Measurements from ENCODE around the gene TAPBP. TPM values are rescaled to one million over a fixed set of nuclear protein-coding genes. Genes with fewer than 3 reads are reported as not detected.
"Not testable (repeated sequence)": the region's sequence is repeated elsewhere in the genome, so short reads cannot be mapped to it uniquely, and the experiment has no call there.

Gene TAPBP
- total RNA-seq, 4 donors from 2014 or later = 71.2 to 91.8 (median 89.7) TPM

DNA sequence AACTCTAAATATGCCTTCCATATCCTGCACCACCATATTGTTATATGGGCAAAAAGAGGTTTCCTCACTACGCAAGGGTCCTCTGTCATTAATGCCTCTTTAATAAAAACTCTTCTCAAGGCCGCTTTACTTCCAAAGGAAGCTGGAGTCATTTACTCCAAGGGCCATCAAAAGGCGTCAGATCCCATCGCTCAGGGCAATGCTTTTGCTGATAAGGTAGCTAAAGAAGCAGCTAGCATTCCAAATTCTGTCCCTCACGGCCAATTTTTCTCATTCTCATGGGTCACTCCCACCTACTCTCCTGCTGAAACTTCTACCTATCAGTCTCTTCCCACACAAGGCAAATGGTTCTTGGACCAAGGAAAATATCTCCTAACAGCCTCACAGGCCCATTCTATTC lies 33.9 kb upstream of the TAPBP start:
- no peak for DNase-seq (ENCODE audit: low spot score in 2 of 2)
- Histone ChIP-seq H3K36me3 (no peaks in the 10 kb centered on the region), H3K27me3 (no peaks in the 10 kb centered on the region), H3K4me1 (peaks cover 0 to 13% (median 7%) of the 10 kb centered on the region in 4 donors), H3K9me3 (no peaks in the 10 kb centered on the region), H3K4me3 (no peak overlapping the region), H3K27ac (no peak overlapping the region)
- 86 to 87% methylated on average over 5 of the region's 5 CpGs for WGBS, 2 donors
- no peak for TF ChIP-seq POLR2A (IDR thresholded peaks at IDR 0.05)
- TF ChIP-seq, protein P1, sequence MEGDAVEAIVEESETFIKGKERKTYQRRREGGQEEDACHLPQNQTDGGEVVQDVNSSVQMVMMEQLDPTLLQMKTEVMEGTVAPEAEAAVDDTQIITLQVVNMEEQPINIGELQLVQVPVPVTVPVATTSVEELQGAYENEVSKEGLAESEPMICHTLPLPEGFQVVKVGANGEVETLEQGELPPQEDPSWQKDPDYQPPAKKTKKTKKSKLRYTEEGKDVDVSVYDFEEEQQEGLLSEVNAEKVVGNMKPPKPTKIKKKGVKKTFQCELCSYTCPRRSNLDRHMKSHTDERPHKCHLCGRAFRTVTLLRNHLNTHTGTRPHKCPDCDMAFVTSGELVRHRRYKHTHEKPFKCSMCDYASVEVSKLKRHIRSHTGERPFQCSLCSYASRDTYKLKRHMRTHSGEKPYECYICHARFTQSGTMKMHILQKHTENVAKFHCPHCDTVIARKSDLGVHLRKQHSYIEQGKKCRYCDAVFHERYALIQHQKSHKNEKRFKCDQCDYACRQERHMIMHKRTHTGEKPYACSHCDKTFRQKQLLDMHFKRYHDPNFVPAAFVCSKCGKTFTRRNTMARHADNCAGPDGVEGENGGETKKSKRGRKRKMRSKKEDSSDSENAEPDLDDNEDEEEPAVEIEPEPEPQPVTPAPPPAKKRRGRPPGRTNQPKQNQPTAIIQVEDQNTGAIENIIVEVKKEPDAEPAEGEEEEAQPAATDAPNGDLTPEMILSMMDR (IDR thresholded peaks at IDR 0.05) = no peak
- no peak for TF ChIP-seq EP300 (IDR thresholded peaks at IDR 0.05)

- H3K27me3 ChIP-seq; DNase-seq (ENCODE audit: low spot score in 2 of 2); H3K36me3 ChIP-seq; H3K9me3 ChIP-seq; H3K27ac ChIP-seq; H3K4me3 ChIP-seq: not testable (repeated sequence)
- peaks cover 0 to 13% (median 7%) of the 10 kb centered on the region in 4 donors for H3K4me1 ChIP-seq
- 83 to 86% methylated on average over 5 of the region's 5 CpGs for WGBS, 2 donors
These were observed 33.1 kb upstream of the TAPBP start for GRCh38 chr6:33346972-33347371.

- TF ChIP-seq EP300 (IDR thresholded peaks at IDR 0.05) (peak in 1 of 2 donors; percentile 20), POLR2A (IDR thresholded peaks at IDR 0.05) (no peak)
- TF ChIP-seq, protein P1 (IDR thresholded peaks at IDR 0.05) = peak; percentile 53 to 76 (median 68)
- H3K27me3 ChIP-seq = no peaks in the 10 kb centered on the region
- peak overlapping the region in 1 of 4 donors; percentile 9 for H3K4me3 ChIP-seq
- no peaks in the 10 kb centered on the region for H3K36me3 ChIP-seq
- WGBS, 2 donors = 16% methylated on average over 22 of the region's 22 CpGs
- DNase-seq (ENCODE audit: low spot score in 2 of 2) = peak; percentile 33 to 65
- peaks cover 0 to 13% (median 7%) of the 10 kb centered on the region in 4 donors for H3K4me1 ChIP-seq
- peak overlapping the region in 3 of 4 donors; percentile 50 for H3K27ac ChIP-seq
- H3K9me3 ChIP-seq = no peaks in the 10 kb centered on the region
These were observed 31.1 kb upstream of the TAPBP start for GRCh38 chr6:33344701-33345697.

GRCh38 chr6:33343953-33344611 lies 30.2 kb upstream of the TAPBP start:
- peaks cover 0 to 13% (median 7%) of the 10 kb centered on the region in 4 donors for H3K4me1 ChIP-seq
- no peaks in the 10 kb centered on the region for H3K36me3 ChIP-seq
- WGBS, 2 donors = 75 to 85% methylated on average over 6 of the region's 6 CpGs
- H3K27me3 ChIP-seq = no peaks in the 10 kb centered on the region
- peak overlapping the region in 2 of 4 donors; percentile 50 to 70 for H3K27ac ChIP-seq
- TF ChIP-seq EP300 (IDR thresholded peaks at IDR 0.05) (no peak), POLR2A (IDR thresholded peaks at IDR 0.05) (no peak)
- TF ChIP-seq, protein P1 (IDR thresholded peaks at IDR 0.05) = no peak
- DNase-seq (ENCODE audit: low spot score in 2 of 2) = no peak
- no peaks in the 10 kb centered on the region for H3K9me3 ChIP-seq
- no peak overlapping the region for H3K4me3 ChIP-seq

- Histone ChIP-seq H3K4me1 (peaks cover 0 to 13% (median 7%) of the 10 kb centered on the region in 4 donors), H3K27ac (peak overlapping the region in 1 of 4 donors; percentile 70)
- not testable (repeated sequence) for H3K36me3 ChIP-seq; DNase-seq (ENCODE audit: low spot score in 2 of 2); H3K4me3 ChIP-seq; H3K9me3 ChIP-seq; H3K27me3 ChIP-seq
- 93 to 96% methylated on average over 7 of the region's 7 CpGs for WGBS, 2 donors
These were observed 29.7 kb upstream of the TAPBP start for GRCh38 chr6:33343606-33343952.

- DNase-seq (ENCODE audit: low spot score in 2 of 2) = no peak
- Histone ChIP-seq H3K4me1 (peaks cover 0 to 1% (median 0%) of the 10 kb centered on the region in 4 donors), H3K27me3 (no peaks in the 10 kb centered on the region), H3K9me3 (no peaks in the 10 kb centered on the region), H3K27ac (no peak overlapping the region), H3K4me3 (no peak overlapping the region), H3K36me3 (no peaks in the 10 kb centered on the region)
- TF ChIP-seq, protein P1 (IDR thresholded peaks at IDR 0.05) = no peak
- no peak for TF ChIP-seq EP300 (IDR thresholded peaks at IDR 0.05)
- no peak for TF ChIP-seq POLR2A (IDR thresholded peaks at IDR 0.05)
- WGBS, 2 donors = 82 to 84% methylated on average over 6 of the region's 6 CpGs
These were observed 25.3 kb upstream of the TAPBP start for GRCh38 chr6:33339193-33339592.

Measured in tibial nerve (tissue), 4 donors.